NB4 (cell line): Measurements from ENCODE around the gene STRA6.

ENCODE experiments used
- CTCF ChIP-seq: IDR thresholded peaks from one replicate; pipeline ENCODE4 v1.5.1; 2012; ENCODE audit warnings: low read depth, low read length
- MYC ChIP-seq: IDR thresholded peaks from 2 replicates; pipeline ENCODE4 v1.6.1; 2011; ENCODE audit warnings: low read depth, low read length

- no peak for TF ChIP-seq CTCF
- TF ChIP-seq MYC, result no peak
Measured at GRCh38 chr15:74172701-74173379, 29.7 kb downstream of the STRA6 start.
